Limb (tissue), 2 donors: ENCODE measurements around the gene NCAPG2.

Source experiments
- DNase-seq, 2 donors: peaks; one replicate each; pipeline ENCODE4 v3.0.0-alpha.2; 2016; ENCODE audit errors: extremely low spot score in 2 of 2

NCAPG2 gene

GRCh38 chr7:158602905-158603772 lies 101.5 kb downstream of the NCAPG2 start:
- no peak for DNase-seq

GRCh38 chr7:158602041-158602440 lies 102.6 kb downstream of the NCAPG2 start:
- no peak for DNase-seq

- no peak for DNase-seq
These were observed 103.5 kb downstream of the NCAPG2 start for GRCh38 chr7:158601090-158601489.

DNA sequence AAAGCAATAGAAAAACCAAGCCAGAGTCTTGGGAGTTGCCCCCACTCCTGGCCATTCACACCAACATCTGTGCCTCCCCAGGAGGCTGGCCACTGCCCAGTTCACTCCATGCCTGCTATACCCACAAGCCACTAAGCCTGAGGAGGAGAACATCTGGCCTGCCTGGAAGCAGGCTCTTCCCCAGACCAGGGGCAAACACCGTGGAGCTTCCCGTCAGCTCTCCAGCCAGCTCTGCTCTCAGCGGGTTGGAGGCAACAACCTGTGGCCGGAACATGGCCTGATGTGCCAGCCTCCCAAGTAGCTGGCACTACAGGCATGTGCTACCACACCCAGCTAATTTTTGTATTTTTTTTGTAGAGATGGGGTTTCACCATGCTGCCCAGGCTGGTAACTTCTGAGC lies 107.9 kb downstream of the NCAPG2 start:
- no peak for DNase-seq

DNA sequence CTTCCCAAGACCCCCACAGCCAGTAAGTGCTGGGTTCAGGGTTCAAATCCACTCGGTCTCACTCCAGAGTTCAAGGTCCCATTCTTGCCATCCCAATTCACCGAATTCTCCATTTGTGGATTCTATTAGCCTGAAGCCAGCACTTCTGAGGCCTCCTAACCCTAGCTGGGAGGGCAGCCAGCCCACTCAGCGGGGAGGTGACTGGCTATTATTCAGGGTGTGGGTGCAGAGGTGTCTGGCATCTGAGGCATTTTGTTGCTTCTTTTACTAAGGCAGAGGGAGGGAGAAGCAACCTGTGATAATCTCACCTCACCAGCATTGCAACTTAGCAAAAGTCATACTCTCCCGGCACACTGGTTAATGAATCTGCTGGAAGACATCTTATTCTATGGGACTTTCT lies 108.3 kb downstream of the NCAPG2 start:
- no peak for DNase-seq

- DNase-seq, result no peak
These were observed 109.5 kb downstream of the NCAPG2 start for GRCh38 chr7:158595068-158595467.

GRCh38 chr7:158592541-158592940 lies 112.1 kb downstream of the NCAPG2 start:
- DNase-seq, result no peak

- no peak for DNase-seq
These were observed 112.7 kb downstream of the NCAPG2 start for GRCh38 chr7:158591944-158592343.

- DNase-seq, result no peak
These were observed 114.4 kb downstream of the NCAPG2 start for GRCh38 chr7:158590181-158590530.

DNA sequence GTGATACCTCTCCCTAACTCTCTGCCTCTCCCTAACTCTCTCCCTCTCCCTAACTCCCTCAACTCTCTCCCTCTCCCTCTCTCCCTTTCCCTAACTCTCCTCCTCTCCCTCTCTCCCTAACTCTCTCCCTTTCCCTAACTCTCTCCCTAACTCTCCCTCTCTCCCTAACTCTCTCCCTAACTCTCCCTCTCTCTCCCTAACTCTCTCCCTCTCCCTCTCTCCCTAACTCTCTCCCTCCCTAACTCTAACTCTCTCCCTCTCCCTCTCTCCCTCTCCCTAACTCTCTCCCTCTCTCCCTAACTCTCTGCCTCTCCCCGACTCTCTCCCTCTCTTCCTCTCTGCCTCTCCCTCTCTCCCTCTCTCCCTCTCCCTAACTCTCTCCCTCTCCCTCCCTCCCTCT lies 115.0 kb downstream of the NCAPG2 start:
- no peak for DNase-seq

GRCh38 chr7:158588878-158589442 lies 115.6 kb downstream of the NCAPG2 start:
- no peak for DNase-seq

DNA sequence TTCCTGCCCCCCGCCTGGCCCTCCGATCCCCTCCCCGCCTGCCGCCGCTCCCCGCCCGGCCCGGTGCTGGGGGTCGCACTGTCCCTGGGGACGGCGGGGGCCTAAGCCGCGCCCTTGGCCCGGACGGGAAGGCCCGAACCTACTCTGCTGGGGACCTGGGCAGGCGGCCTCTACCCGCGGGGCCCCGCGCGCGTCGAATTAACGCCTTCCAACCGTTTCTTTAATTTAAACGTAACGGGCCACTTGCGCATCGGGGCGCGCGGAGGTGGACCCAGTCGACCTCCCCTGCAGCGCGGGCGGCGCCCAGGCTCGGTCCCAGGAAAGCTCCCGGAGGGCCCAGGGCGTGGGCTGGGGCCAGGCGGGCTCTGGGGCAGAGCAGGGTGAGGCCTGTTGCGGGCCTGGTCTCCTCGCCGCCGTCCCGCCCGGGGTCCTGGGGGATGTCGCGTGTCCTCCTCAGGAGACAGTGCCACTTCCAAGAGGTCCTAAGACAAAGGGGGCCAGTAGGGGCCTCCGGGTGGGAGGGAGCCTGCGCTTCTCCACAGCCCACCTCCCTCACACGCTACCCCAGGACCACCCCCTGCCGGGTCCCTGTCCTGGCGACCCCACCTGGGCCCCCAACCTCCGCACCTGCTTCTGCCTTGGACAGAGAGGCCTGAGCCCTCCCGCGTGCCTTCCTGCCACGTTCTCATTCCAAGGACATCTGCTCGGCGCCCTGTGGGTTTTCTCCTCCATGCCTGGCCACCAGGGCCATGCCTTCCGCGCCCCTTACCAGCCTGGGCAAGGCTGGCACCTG lies 116.3 kb downstream of the NCAPG2 start:
- DNase-seq, result no peak

- peak; percentile 27 to 90 for DNase-seq
These were observed 117.2 kb downstream of the NCAPG2 start, which contains the start of gene PTPRN2 for GRCh38 chr7:158587162-158588084. TSS of gene PTPRN2 (minus strand) at chr7:158587823.

DNA sequence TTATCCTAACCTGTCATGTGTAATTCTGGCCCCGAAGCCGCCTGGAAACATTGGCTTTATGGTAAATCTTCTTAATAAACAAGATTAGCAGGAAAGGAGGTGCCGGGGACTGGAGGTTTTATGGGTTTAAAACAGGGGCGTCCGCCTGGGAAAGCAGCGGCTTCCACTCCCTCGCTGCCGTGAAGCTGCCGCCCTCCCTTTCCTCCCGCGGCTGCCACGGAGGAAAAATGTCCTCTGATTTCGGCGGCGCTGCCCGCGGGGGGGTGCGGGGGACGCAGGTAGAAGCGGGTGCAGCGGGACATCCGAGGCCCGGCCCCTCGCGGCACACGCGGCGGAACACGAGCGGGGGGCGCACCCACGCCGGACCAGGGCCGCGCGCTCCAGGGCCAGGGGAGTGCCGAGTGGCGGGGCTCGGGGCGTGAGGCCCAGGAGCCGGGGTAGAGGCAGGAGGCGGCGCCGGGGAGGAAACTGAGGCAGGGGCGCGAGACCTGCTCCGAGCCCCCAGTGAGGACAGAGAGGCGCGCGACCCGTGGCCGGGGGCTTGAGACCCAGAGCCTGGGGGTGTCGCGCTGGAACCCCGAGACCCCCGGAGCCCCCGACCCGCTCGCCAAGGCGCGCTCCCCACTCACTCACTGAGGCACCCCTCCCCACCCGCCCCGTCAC lies 118.0 kb downstream of the NCAPG2 start:
- no peak for DNase-seq

GRCh38 chr7:158585721-158586498 lies 118.7 kb downstream of the NCAPG2 start:
- DNase-seq, result no peak

DNA sequence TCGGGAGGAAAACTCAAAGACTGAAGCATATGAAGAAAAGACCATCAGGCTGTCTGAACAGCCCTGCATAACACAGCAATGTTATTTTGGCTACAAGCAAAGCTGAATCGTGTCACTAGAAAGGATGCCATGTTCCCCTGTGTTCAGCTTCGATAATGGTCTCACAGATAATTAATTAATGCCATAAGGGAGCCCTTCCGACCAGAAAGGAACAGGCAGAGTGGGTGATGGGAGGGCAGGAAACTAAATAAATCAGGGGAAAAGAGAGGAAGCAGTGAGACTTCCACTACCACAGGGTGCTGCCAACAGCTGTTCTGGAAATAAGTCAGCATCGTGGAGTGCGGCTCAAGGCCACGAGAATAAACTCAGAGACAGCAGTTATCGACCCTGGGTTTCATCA lies 120.2 kb downstream of the NCAPG2 start:
- DNase-seq, result no peak

- DNase-seq, result no peak
These were observed 120.8 kb downstream of the NCAPG2 start for GRCh38 chr7:158583810-158584209.

GRCh38 chr7:158583143-158583542 lies 121.5 kb downstream of the NCAPG2 start:
- DNase-seq, result no peak

GRCh38 chr7:158582089-158582456 lies 122.5 kb downstream of the NCAPG2 start:
- no peak for DNase-seq
